Ovary (tissue), 3 donors: ENCODE results near the gene SEL1L3.

ENCODE experiments used
- CTCF ChIP-seq, 3 donors: fragments of 450-650 bp in 2 of 3; fragments of 200-600 bp in 1 of 3; IDR thresholded peaks; one replicate each; pipeline versions ENCODE4 v1.5.1 to v1.8.0; 2016 to 2022; ENCODE audit warnings: antibody characterized with exemption in 3 of 3, mild to moderate bottlenecking in 1 of 3
- EP300 ChIP-seq: sonication (generic); formaldehyde crosslinking; IDR thresholded peaks from one replicate; pipeline ENCODE4 v1.6.1; 2017; ENCODE audit warnings: antibody characterized with exemption
- POLR2A ChIP-seq: fragments of 450-650 bp; IDR thresholded peaks from one replicate; pipeline ENCODE4 v1.6.1; 2017; ENCODE audit warnings: antibody characterized with exemption, mild to moderate bottlenecking, moderate library complexity
- donor health status: DM: no; HTN: no; CAD: no.

DNA sequence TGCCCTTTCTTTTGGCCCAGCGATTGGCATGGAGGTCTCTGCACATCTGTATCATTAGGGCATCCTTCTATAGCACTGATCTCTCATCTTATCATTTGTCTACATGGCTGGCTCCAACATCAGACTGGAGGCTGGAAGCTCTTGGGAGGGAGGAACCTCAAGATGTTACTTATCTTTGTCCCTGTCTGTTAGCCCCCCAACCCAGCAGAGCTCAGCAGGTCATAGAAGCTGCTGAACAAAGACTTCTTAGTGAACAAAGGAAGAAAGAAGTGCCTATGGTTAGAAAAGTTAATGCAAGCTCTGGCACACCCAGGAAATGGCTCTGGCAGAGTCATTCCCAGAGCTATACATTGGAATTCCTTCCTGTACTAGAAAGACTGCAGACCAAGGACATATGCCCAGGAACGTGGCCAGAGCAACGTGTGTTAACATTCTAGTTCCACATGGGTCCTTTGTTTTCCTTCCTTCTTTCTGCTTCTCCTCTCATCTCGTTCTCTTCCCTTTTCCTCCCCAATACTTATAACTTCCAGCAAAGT is 74.0 kb downstream of the SEL1L3 start:
- TF ChIP-seq POLR2A (no peak), CTCF (IDR thresholded peaks at IDR 0.05) (no peak), EP300 (no peak)
